GM15510 (cell line): ENCODE measurements around the gene PLP2.

Experiments used
- POLR2A ChIP-seq: IDR thresholded peaks from 3 replicates; pipeline ENCODE4 v1.6.1; 2011; ENCODE audit warnings: borderline replicate concordance; ENCODE audit not compliant: insufficient read length; ENCODE audit errors: extremely low read depth

The PLP2 gene

GRCh38 chrX:49163555-49164419 is 7.9 kb upstream of the PLP2 start:
- peak; percentile 46 for TF ChIP-seq POLR2A

GRCh38 chrX:49164589-49165360 is 6.9 kb upstream of the PLP2 start:
- no peak for TF ChIP-seq POLR2A

- peak; percentile 38 for TF ChIP-seq POLR2A
Measured at GRCh38 chrX:49165901-49166881, 5.5 kb upstream of the PLP2 start.

GRCh38 chrX:49166914-49167739 is 4.6 kb upstream of the PLP2 start:
- TF ChIP-seq POLR2A, result peak; percentile 23

- no peak for TF ChIP-seq POLR2A
Measured at GRCh38 chrX:49167740-49168108, 4.0 kb upstream of the PLP2 start.

GRCh38 chrX:49172280-49172780 is 632 bp downstream of the PLP2 start:
- no peak for TF ChIP-seq POLR2A

- no peak for TF ChIP-seq POLR2A
Measured at GRCh38 chrX:49174723-49175122, 3.0 kb downstream of the PLP2 start.

GRCh38 chrX:49175435-49176274 is 4.0 kb downstream of the PLP2 start:
- no peak for TF ChIP-seq POLR2A

- no peak for TF ChIP-seq POLR2A
Measured at GRCh38 chrX:49176421-49177326, 5.0 kb downstream of the PLP2 start.

- TF ChIP-seq POLR2A, result no peak
Measured at GRCh38 chrX:49177338-49177833, 5.7 kb downstream of the PLP2 start.

GRCh38 chrX:49177873-49178480 is 6.3 kb downstream of the PLP2 start:
- TF ChIP-seq POLR2A, result no peak
